T follicular helper cell (primary cell): ENCODE results near the gene MTMR1.

Experiments used
- DNase-seq: peaks from one replicate; pipeline ENCODE4 v3.0.0-alpha.2; 2020; ENCODE audit warnings: low read depth

The MTMR1 gene

DNA sequence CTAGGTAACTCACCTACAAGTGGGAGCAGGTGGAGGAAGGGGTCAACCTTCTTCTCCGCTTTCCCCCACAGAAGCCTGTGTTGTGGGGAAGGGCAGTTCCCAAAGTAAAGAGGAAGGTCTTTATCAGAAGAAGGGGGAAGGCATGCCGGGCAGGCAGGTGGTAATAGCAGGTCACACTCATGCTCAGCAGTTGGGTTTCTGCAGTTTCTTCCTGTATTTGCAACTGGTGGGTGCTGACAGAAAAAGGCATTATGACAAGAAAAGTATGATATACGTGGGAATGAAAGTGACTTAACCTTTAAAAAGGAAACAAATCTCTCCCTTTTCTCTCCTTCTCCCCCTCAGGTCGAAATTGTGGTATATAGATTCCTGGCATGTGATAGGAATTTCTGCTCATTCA lies 3.7 kb downstream of the MTMR1 start:
- no peak for DNase-seq

DNA sequence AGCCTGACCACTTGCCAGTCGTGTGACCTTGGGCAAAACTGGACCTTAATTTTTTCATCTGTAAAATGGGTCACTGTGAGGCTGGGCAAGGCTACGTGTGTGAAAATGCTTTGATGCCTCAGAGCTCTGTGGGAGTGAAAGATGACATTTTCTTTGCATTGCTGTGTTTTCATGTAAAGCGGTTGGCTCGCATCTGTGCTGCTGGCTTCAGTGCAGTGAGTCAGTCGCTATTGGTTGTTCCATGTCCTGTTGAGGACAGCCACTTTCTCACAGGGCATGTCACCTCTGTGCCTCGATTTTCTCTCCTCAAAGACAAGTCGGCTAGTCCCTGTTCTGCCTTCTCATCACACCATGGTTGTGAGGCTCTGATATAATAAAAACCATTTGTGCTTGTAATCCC lies 4.4 kb downstream of the MTMR1 start:
- no peak for DNase-seq

DNA sequence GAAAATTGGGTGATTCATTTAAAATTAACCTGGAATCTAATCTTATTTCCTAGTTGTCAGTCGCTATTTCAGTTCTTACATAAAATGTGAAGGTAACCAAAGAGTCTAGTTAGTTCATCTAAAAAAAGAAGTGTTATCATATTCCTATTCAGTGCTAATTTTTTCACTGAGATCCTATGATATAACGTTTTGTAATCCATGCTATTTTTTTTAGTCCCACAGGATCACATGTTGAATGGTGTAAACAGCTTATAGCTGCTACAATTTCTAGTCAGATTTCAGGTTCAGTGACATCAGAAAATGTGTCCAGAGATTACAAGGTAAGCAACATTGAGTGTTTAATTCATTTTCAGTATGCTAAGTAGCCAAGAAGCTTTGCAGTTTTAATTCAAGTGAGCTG lies 5.8 kb downstream of the MTMR1 start:
- no peak for DNase-seq

DNA sequence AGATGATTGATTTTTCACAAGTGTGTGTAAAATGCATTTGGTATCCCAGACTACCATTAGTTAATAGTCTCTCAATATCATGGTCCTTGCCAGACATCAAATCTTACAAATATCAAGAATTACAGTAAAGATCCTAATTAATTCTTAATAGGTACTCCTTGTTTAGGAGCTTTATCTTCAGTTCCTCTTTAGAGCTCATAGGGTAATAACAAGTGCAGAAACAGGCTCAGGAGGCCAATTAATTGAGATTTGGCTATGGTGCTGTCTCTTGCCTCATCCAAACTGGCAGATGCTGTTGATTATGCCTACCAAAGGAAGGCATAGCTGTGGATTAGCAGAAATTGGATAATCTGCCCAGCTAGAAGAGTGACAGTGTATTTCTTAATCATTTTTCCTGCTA lies 6.9 kb downstream of the MTMR1 start:
- no peak for DNase-seq

DNA sequence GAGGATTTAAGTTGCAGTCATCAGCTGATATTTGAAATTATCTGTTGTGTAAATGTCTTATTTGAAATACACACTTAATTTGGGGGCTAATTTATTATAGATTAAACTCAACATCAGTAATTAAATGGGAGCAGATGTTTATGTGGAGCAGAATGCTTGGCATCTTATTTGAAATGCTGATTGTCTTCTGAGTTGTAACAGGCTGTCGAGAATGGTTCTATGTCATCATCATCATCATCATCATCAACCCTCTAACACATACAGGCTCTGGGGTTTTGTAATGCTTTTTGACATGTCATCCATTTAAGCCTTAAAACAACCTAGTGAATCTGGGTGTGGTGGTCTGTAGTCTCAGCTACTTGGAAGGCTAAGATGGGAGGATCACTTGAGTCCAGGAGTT lies 8.2 kb downstream of the MTMR1 start:
- DNase-seq, result no peak

DNA sequence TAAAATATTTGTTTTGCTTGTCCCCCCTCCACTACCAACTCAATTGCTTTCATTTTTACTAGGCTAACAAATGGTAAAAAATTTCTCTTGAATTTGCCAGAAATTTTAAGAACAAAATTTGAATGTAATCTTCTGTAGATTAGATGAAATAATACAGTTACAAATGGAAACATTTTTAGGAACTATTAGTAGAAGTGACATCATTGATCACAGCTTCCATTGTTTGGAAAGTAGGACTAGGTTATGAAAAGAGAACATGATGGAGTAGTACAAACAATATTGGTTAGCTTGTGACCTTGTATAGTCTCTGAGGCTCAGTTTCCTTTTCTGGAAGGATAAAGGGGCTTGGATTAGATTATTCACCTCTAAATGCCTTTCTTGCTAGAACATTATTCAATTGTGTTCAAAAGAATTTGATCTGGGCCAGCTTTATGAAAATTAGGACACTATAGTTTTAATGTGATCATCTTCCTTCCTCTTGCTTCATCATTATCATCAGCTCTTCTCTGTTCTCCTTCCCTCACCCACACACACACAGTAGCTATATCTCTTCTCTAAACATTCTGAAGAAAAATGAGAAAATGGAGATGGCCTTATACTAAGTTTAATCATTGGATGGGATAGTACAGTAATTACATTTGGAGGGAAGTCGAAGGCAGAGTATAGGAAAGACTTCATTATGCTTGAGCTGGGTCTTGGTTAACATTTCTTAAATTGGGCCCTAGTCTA lies 9.9 kb downstream of the MTMR1 start:
- no peak for DNase-seq

DNA sequence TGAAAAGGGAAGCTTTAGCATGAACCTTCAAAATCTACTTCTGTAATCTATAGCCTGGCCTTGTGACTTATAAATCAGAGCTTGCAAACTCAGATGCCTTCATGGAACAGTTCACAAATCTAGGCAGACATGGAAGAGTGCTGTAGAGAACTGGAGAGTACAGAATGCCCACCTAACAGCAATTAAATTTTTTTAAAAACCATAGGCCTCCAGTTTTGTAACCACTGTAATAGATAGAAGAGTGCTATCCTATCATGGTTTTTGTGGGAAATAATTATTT lies 10.4 kb downstream of the MTMR1 start:
- no peak for DNase-seq

DNA sequence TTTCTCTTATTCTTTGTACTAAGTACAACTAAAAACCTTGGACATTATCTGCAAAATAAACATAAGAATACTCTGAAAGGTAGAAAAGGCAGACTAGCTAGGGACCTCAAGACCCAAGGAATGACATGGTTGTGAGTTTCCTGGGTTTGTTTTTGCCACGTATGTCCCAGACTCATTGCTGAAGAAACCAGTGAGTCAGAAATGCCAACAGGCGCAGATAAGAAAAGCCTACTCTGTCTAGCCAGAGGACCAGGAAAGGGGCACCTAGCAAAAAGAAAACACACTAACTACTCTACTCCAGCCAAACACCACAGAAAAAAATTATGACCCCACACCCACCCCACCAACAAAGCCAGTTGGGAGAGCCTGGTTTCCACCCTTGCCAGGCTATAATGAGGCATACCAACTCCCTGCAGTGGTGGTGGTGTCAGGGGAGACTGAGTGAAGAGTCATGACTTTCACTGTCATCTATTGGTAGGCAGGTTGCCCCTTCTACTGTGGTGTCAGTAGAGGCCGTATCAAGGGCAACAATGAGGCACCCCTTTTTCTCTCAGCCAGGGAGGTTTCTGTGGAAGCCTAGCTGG lies 10.9 kb downstream of the MTMR1 start:
- no peak for DNase-seq

DNA sequence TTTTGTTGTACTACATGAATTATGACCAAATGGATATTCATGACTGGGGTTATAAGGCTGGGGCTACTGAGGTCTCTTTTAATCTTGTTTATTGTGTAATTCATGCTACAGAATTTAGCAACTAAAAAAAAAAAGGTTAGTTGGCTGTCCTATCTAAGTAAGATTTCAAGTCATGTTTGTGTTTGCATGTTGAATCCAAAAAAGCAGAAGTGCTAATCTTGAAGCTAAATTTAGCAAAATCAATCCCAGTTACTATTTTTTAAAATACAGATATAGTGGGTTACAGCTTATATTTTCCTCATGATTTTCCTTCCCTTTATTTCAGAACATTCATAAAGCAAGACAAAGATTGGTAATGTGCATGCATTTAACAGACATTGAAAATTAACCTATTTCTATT lies 19.4 kb downstream of the MTMR1 start:
- no peak for DNase-seq

DNA sequence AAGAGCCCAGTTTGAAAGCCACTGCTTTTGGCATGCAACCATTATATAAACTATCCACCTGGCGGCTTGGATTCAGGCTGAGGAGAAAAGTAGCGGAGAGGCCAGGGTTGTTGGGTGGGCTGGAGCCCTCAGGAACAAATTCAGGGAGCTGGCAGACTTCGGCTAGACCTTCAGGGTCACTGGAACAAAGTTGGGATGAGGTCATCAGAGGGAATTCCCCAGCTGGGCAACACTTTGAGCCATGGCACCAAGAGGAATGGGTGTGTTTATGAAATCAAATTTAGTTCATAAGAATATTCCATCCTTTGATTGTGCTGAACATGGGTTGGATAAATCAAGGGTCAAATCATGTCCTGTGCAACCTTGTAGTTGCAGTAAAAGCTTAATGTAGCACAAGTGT lies 22.0 kb downstream of the MTMR1 start:
- DNase-seq, result no peak

DNA sequence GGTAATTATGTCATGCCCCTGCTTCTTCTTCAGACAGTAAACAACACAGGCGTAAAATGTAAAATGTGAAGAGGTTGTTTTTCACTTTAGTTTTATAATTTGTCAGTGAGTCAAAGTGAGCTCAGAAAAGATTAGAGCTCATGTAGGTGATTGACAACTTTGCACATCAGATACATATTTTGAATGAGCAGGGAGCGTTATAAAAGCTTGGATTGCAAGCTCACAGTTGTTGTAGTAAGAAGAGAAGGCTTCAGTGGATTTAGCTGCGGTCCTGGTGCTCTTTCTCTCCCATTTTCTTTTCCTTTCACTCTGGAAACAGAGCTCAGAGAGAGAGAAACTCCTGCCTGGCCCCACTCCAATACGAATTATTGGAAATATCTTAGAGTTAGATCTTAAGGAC lies 26.4 kb downstream of the MTMR1 start:
- DNase-seq, result no peak

DNA sequence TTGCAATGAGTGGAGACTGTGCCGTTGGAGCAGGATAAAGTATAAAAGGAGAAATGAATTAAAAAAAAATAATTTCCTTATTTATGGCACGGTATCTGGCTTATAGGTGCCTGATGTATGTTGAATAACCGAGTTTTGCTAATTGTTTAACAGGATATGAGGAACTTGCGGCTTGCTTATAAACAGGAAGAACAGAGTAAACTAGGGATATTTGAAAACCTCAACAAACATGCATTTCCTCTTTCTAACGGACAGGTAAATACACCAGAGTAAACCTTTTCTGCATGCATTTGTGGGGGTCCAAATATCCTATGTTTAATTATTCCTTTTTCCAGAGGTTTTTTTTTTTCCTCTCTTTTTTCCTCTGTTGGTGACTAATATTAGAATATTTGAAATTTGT lies 36.8 kb downstream of the MTMR1 start:
- no peak for DNase-seq

DNA sequence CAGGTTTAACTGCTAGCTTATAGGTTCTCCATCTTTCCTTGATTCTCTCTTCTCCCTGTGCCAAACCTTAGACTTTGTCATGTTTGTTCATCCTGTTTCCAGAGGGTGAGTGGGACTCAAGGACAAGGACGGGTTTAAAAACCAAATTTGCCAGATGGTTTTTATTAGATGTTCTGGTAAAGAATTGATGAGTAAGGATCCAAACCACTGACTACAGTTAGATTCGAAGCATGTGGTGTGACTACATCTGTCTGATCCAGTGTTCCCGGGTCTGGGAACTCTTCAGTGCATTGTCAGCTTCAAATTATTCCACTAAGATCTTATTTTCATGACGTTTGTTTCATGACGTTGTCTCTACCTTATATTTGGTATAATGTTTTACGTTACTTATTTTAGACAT lies 37.5 kb downstream of the MTMR1 start:
- DNase-seq, result no peak

DNA sequence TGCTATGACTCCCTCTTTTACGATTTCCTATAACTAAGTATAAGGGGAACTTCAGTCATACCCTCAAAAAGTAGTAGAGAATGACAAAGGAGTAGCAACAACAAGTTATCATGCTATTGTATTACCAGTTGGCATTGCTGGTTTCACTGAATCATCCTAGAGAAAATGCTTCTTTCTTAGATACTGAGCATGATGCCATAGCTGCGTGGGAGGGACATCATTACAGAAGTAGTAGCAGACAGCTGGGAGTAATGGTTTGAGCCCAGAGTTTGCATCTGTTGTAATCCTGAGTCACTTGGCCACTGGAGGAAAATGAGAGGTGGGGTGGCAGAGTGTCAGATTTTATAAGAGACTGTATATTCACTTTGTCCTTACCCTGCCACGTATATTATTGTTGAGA lies 38.6 kb downstream of the MTMR1 start:
- DNase-seq, result no peak

DNA sequence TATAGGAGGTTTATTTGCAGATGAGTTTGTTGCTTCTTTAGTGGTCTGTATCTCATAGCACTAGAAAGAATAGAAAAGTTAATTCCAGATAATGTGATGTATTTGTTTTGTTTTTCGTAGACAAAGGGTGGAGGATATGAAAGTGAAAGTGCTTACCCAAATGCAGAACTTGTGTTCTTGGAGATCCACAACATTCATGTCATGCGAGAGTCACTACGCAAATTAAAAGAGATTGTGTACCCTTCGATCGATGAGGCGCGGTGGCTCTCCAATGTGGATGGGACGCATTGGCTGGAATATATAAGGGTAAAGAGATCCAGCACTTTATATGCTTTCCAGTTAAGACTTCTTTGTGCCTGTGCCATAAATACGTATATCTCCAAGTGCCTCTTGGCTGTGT lies 43.3 kb downstream of the MTMR1 start:
- no peak for DNase-seq

DNA sequence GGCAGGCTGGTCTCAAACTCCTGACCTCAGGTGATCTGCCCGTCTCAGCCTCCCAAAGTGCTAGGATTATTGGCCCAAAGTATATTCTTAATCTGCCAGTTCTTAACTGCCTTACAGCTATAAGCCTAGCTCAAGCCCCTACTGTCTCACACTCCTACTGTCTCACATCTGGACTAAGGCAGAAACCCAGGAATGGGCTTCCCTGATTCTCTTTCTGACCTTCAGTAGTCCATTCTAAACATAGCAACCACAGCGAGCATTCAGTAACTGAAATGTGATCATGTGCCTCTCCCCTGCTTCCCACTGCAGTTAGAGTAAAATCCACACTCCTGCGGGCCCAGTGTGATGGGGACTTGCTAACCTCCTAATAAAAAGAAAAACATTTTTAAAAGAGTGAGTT lies 58.9 kb downstream of the MTMR1 start:
- no peak for DNase-seq

DNA sequence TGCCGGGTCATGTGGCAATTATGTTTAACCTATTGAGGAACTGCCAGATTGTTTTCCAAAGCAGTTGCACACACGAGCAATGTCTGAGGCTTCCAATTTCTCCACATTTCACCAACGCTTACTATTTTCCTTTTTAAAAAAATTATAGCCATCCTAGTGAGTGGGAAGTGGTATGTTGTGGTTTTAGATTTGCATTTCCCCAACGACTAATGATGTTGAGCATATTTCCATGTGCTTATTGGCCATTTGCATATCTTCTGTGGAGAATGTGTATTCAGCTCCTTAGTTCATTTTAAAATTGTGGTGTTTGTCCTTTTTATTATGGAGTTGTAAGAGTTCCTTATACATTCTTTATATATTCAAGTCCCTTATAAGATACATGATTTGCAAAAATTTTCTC lies 60.2 kb downstream of the MTMR1 start:
- DNase-seq, result no peak

DNA sequence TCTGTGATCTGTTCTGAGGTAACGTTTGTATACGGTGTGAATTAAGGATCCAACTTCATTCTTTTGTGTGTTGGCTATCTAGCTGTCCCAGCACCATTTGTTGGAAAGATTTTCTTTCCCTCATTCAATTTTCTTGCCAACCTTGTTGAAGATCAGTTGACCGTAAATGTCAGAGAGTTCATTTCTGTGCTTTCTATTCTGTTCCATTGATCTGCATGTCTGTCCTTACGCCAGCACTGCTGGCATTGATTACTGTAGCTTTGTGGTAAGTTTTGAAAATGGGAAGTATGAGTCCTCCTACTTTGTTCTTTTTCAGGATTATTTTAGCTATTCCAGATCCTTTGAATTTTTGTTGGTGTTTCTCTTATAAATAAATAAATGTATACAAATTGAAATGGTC lies 60.8 kb downstream of the MTMR1 start:
- DNase-seq, result no peak

DNA sequence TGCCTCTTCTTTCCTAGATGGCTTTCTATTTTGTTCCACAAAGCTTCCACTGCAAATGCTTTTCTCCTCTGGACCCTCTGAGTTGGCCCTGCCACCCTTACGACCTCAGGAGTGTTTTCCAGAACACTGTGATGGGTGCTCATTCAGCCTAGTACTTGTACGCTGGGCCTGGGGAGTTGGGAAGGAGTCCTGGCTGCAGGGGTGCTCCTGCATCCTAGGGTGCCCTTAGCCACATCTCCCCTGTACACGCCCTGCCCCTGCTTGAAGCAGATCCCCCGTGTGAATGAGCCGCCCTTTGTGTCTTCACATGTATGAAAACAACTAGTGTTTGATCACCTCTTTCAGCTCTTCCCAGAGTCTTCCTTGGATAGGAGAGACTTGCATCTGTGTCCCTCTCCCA lies 64.2 kb downstream of the MTMR1 start:
- no peak for DNase-seq

DNA sequence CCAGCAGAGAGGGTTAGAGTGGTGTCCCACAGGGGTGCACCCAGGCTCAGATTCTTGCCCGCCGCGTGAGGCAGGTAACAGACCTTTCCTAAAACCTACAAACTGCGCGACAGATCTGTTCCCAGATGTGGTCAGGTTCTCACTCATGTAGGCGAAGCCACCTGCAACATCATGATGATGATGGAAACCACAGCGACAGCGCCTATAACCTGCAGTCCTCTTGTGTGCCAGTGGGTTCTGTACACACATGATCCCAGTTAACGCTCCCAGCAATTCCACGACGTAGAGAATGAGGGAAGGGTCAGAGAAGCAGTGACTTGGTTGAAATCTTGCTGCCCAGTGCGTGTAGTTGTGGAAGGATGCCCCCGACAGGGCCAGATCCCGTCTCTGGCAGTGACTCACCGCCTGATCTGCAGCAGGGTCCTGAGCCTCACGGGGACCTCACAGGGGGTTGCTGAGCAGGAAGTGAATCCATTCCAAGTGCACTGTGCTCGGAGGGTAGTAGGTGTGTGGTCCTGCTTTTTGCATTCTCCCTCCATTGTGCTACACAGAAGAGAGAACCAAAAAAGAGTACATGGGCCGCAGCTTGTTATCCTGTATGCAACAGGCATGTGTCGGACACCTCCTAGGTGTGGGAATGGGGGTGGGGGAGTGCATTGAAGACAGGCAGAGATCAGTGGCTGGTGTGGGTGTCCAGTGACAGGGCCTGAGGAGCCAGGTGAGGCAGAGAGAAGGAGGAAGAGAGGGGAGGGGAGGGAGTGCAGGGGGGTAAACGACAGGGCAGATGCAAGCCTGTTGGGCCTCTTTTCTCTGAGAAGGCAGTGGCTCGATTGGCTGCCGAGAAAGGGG lies 66.6 kb downstream of the MTMR1 start:
- DNase-seq, result no peak

DNA sequence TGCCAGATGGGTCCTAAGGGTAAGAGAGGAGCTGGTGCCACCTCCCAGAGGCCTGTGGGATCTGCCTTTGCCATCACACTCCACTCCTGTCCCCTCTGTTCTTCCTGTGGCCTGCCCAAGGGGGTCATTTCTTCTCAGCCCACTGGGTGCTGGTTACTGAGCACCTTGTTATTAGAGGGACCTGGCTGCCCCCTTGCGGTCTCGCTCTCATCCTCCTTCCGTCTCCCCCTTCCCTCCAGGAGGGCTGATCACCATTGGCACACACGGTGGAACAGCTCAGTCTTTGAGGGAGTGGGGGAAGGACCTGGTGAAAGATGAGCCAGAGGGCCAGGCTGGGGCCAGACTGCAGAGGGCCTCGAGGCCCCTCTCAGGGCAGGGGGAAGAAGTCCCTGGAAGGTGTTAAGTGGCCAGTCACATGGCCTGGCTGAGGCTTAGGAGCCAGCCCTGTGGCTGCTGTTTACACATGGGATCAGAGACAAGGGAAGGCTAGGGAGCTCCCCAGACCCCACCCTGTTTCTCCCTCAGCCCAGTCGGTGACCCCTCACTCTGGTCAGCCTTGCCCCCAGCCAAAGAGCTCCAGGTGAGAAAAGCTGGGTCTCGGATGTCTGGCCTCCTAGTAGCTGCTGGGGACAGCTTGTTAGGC lies 68.1 kb downstream of the MTMR1 start:
- no peak for DNase-seq

DNA sequence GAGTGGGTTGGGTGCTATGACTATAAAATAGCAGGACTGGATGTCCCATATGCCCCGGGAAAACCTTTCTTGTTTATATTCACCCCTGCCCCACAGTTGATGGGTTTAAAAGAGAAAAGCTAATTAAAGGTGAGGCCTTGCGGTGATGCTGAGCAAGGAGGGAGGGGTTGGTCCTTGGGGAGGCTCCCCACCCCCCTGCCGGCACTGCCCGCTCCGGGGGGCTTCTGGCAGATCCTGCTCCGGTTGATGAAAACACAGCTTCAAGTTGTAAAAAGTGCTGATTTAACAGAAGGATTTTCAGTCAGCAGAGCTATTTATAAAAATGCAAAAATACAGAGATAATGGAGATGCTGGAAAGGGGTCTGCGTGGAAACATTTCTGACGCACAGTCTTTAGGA lies 68.6 kb downstream of the MTMR1 start:
- no peak for DNase-seq
